Prostate gland (tissue), 2 donors: Measurements from ENCODE around the gene CTIF.

Source experiments
- POLR2A ChIP-seq: fragments of 450-650 bp; IDR thresholded peaks from one replicate; pipeline ENCODE4 v1.6.1; 2016; ENCODE audit warnings: antibody characterized with exemption, mild to moderate bottlenecking
- POLR2AphosphoS5 ChIP-seq: sonication (generic); formaldehyde crosslinking; IDR thresholded peaks from one replicate; pipeline ENCODE4 v1.6.1; 2017; ENCODE audit warnings: antibody characterized with exemption
- TF ChIP-seq, protein P1 (sequence below), 4 experiments: fragments of 200-600 bp in 2 of 4; fragments of 450-650 bp in 2 of 4; sonication (generic) in 2 of 4; IDR thresholded peaks; 1 replicate in 3 of 4; 2 replicates in 1 of 4; pipeline ENCODE4 v1.5.1; 2016 to 2019; ENCODE audit warnings: antibody characterized with exemption in 4 of 4, mild to moderate bottlenecking in 2 of 4, moderate library complexity in 2 of 4

DNA sequence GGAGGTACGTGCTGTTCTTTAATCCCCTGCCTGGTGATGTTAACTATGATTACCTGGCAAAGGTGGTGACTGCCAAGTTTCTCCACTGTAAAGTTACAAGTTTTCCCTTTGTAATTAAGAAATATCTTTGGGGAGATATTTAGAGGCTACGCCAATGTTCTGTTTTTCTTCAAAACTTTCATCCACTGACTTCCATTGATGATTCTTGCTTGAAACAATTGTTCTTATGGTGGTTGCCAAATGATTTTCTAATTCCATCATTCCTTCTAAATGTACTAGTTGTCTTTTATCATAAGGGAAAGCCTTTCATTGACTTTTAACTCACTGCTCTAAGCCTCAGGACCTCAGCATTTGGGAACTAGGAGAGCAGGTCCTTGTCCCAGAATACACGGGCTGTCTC is 206.5 kb downstream of the CTIF start:
- TF ChIP-seq, protein P1, sequence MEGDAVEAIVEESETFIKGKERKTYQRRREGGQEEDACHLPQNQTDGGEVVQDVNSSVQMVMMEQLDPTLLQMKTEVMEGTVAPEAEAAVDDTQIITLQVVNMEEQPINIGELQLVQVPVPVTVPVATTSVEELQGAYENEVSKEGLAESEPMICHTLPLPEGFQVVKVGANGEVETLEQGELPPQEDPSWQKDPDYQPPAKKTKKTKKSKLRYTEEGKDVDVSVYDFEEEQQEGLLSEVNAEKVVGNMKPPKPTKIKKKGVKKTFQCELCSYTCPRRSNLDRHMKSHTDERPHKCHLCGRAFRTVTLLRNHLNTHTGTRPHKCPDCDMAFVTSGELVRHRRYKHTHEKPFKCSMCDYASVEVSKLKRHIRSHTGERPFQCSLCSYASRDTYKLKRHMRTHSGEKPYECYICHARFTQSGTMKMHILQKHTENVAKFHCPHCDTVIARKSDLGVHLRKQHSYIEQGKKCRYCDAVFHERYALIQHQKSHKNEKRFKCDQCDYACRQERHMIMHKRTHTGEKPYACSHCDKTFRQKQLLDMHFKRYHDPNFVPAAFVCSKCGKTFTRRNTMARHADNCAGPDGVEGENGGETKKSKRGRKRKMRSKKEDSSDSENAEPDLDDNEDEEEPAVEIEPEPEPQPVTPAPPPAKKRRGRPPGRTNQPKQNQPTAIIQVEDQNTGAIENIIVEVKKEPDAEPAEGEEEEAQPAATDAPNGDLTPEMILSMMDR (IDR thresholded peaks at IDR 0.05), result no peak
- no peak for TF ChIP-seq POLR2AphosphoS5
- no peak for TF ChIP-seq POLR2A
